BLaER1 treated with 17β-estradiol and CSF1 and Interleukin-3, amounts not matched to agents 10 nM and 100 nM (cell line): ENCODE data around the gene INF2.

ENCODE experiments used
- H3K27ac ChIP-seq, 11 experiments: shearing (Covaris generic); formaldehyde crosslinking; 2 replicates each; pipeline ENCODE4 v1.8.1; 2022
- H3K27me3 ChIP-seq, 11 experiments: shearing (Covaris generic); formaldehyde crosslinking; 2 replicates each; pipeline ENCODE4 v1.8.1; 2022
- H3K36me3 ChIP-seq, 11 experiments: shearing (Covaris generic); formaldehyde crosslinking; 2 replicates each; pipeline ENCODE4 v1.8.1; 2022
- H3K4me1 ChIP-seq, 10 experiments: shearing (Covaris generic); formaldehyde crosslinking; 2 replicates each; pipeline ENCODE4 v1.8.1; 2022
- H3K4me2 ChIP-seq, 11 experiments: shearing (Covaris generic); formaldehyde crosslinking; 2 replicates each; pipeline ENCODE4 v1.8.1; 2022
- H3K4me3 ChIP-seq, 10 experiments: shearing (Covaris generic); formaldehyde crosslinking; 2 replicates each; pipeline ENCODE4 v1.8.1; 2022
- H3K9ac ChIP-seq, 11 experiments: shearing (Covaris generic); formaldehyde crosslinking; 2 replicates each; pipeline ENCODE4 v1.8.1; 2022
- H3K9me3 ChIP-seq, 11 experiments: shearing (Covaris generic); formaldehyde crosslinking; replicated peaks in 1 of 11; 2 replicates each; pipeline ENCODE4 v1.8.1; 2022
- H4K20me1 ChIP-seq, 11 experiments: shearing (Covaris generic); formaldehyde crosslinking; 2 replicates each; pipeline ENCODE4 v1.8.1; 2022
- Cebpa-rat ChIP-seq, 11 experiments: shearing (Covaris generic); IDR thresholded peaks; 2 replicates each; pipeline ENCODE4 v1.8.1; 2022

Gene INF2

GRCh38 chr14:104680806-104681688, 8.4 kb upstream of the INF2 start:
- no peaks in the 10 kb centered on the region for H3K9me3 ChIP-seq
- no peaks in the 10 kb centered on the region for H3K36me3 ChIP-seq
- peaks cover 65 to 77% (median 71%) of the 10 kb centered on the region in 10 experiments for H3K4me1 ChIP-seq
- no peak for TF ChIP-seq Cebpa-rat (IDR thresholded peaks at IDR 0.05)
- H3K9ac ChIP-seq: peak overlapping the region in 10 of 11 experiments; percentile 32 to 93 (median 70); a peak in 20 of 22 replicates
- H3K4me3 ChIP-seq: 0 out of 20 replicates have a peak overlapping the region, but pooled peaks of 2 of the 10 experiments have one; percentile 26 to 31
- peak overlapping the region; percentile 26 to 99 (median 95); a peak in 21 of 22 replicates for H3K27ac ChIP-seq
- H4K20me1 ChIP-seq: no peaks in the 10 kb centered on the region
- no peaks in the 10 kb centered on the region for H3K27me3 ChIP-seq
- peak overlapping the region; percentile 89 to 100 (median 97) for H3K4me2 ChIP-seq

- peaks cover 62 to 74% (median 68%) of the 10 kb centered on the region in 10 experiments for H3K4me1 ChIP-seq
Observed at GRCh38 chr14:104681689-104682074, 7.7 kb upstream of the INF2 start.

GRCh38 chr14:104682107-104682593, 7.3 kb upstream of the INF2 start:
- H3K4me2 ChIP-seq: peak overlapping the region; percentile 89 to 100 (median 97)

More at GRCh38 chr14:104681689-104682074, 7.7 kb upstream of the INF2 start:
- Histone ChIP-seq H3K9me3 (no peaks in the 10 kb centered on the region), H3K9ac (peak overlapping the region; percentile 30 to 93 (median 56); a peak in 18 of 22 replicates), H3K4me2 (peak overlapping the region; percentile 89 to 100 (median 97)), H4K20me1 (no peaks in the 10 kb centered on the region), H3K27ac (peak overlapping the region in 10 of 11 experiments; percentile 26 to 99 (median 96); a peak in 19 of 22 replicates), H3K4me3 (peak overlapping the region in 2 of 10 experiments; percentile 26 to 31; a peak in 1 of 20 replicates), H3K36me3 (no peaks in the 10 kb centered on the region), H3K27me3 (no peaks in the 10 kb centered on the region)
- no peak for TF ChIP-seq Cebpa-rat (IDR thresholded peaks at IDR 0.05)

GRCh38 chr14:104683653-104684448, 5.6 kb upstream of the INF2 start:
- Histone ChIP-seq H3K27me3 (no peaks in the 10 kb centered on the region), H3K36me3 (no peaks in the 10 kb centered on the region), H3K9me3 (no peaks in the 10 kb centered on the region), H3K4me2 (no peak overlapping the region), H3K4me1 (peaks cover 65 to 76% (median 70%) of the 10 kb centered on the region in 10 experiments), H3K4me3 (no peak overlapping the region), H4K20me1 (no peaks in the 10 kb centered on the region), H3K9ac (no peak overlapping the region), H3K27ac (no peak overlapping the region)
- TF ChIP-seq Cebpa-rat (IDR thresholded peaks at IDR 0.05): no peak

More at GRCh38 chr14:104682107-104682593, 7.3 kb upstream of the INF2 start:
- Histone ChIP-seq H3K9ac (peak overlapping the region; percentile 30 to 93 (median 56); a peak in 17 of 22 replicates), H3K36me3 (no peaks in the 10 kb centered on the region), H3K9me3 (no peaks in the 10 kb centered on the region), H3K27ac (peak overlapping the region in 10 of 11 experiments; percentile 19 to 99 (median 96); a peak in 13 of 22 replicates), H3K4me3 (peak overlapping the region in 1 of 10 experiments; percentile 26; a peak in 1 of 20 replicates), H4K20me1 (no peaks in the 10 kb centered on the region), H3K27me3 (no peaks in the 10 kb centered on the region), H3K4me1 (peaks cover 62 to 74% (median 68%) of the 10 kb centered on the region in 10 experiments)
- no peak for TF ChIP-seq Cebpa-rat (IDR thresholded peaks at IDR 0.05)

GRCh38 chr14:104684449-104684821, 5.0 kb upstream of the INF2 start:
- peak overlapping the region in 2 of 11 experiments; percentile 61 to 65; a peak in 1 of 22 replicates for H3K4me2 ChIP-seq
- no peaks in the 10 kb centered on the region for H3K36me3 ChIP-seq
- no peak overlapping the region for H3K27ac ChIP-seq
- no peaks in the 10 kb centered on the region for H3K27me3 ChIP-seq
- no peak overlapping the region; a peak in 1 of 22 replicates for H3K9ac ChIP-seq
- TF ChIP-seq Cebpa-rat (IDR thresholded peaks at IDR 0.05): no peak
- H3K4me3 ChIP-seq: no peak overlapping the region
- H4K20me1 ChIP-seq: no peaks in the 10 kb centered on the region
- peaks cover 63 to 75% (median 68%) of the 10 kb centered on the region in 10 experiments for H3K4me1 ChIP-seq
- H3K9me3 ChIP-seq: no peaks in the 10 kb centered on the region

- TF ChIP-seq Cebpa-rat (IDR thresholded peaks at IDR 0.05): no peak
Observed at GRCh38 chr14:104685216-104685997, 4.0 kb upstream of the INF2 start.

GRCh38 chr14:104685998-104686610, 3.3 kb upstream of the INF2 start:
- Histone ChIP-seq H3K36me3 (peaks cover 0 to 6% (median 0%) of the 10 kb centered on the region in 11 experiments; a peak in 2 of 22 replicates), H3K4me3 (no peak overlapping the region), H3K4me1 (peaks cover 55 to 67% (median 60%) of the 10 kb centered on the region in 10 experiments), H3K9ac (no peak overlapping the region), H4K20me1 (peaks cover 7 to 16% (median 13%) of the 10 kb centered on the region in 11 experiments), H3K4me2 (peak overlapping the region in 3 of 11 experiments; percentile 81 to 100 (median 82); a peak in 4 of 22 replicates), H3K9me3 (no peaks in the 10 kb centered on the region), H3K27ac (no peak overlapping the region), H3K27me3 (no peaks in the 10 kb centered on the region)
- TF ChIP-seq Cebpa-rat (IDR thresholded peaks at IDR 0.05): no peak

More at GRCh38 chr14:104685216-104685997, 4.0 kb upstream of the INF2 start:
- Histone ChIP-seq H3K27ac (no peak overlapping the region), H3K27me3 (no peaks in the 10 kb centered on the region), H3K4me3 (no peak overlapping the region), H3K36me3 (no peaks in the 10 kb centered on the region), H3K9me3 (no peaks in the 10 kb centered on the region), H3K4me2 (peak overlapping the region in 6 of 11 experiments; percentile 1 to 67 (median 53); a peak in 8 of 22 replicates), H3K4me1 (peaks cover 55 to 67% (median 60%) of the 10 kb centered on the region in 10 experiments), H4K20me1 (peaks cover under 1 to 9% (median 6%) of the 10 kb centered on the region in 11 experiments; a peak in 19 of 22 replicates), H3K9ac (no peak overlapping the region)
